Fibroblast of skin of abdomen (primary cell): ENCODE data around the gene NAALAD2. TPM values are rescaled to one million over a fixed set of nuclear protein-coding genes. Genes with fewer than 3 reads are reported as not detected.
"Not testable (repeated sequence)": the region's sequence is repeated elsewhere in the genome, so short reads cannot be mapped to it uniquely, and the experiment has no call there.

ENCODE experiments used
- DNase-seq: peaks from one replicate; pipeline ENCODE4 v3.0.0-alpha.2; 2013
- polyA plus RNA-seq, 2 experiments: library from polyadenylated mRNA; unstranded; fragments of 120-200 nt; gene quantifications; one replicate each; pipeline ENCODE4 v1.2.1, GENCODE V29; 2013; ENCODE audit not compliant: insufficient read length in 2 of 2

NAALAD2 gene
- polyA plus RNA-seq (2013, experiment 1 of 2; ENCODE audit: insufficient read length): 1.1 TPM
- 1.1 TPM for polyA plus RNA-seq (2013, experiment 2 of 2; ENCODE audit: insufficient read length)

- DNase-seq: peak; percentile 55
Observed at GRCh38 chr11:90134478-90135003, at the start of gene NAALAD2. Gene NAALAD2 (plus strand): TSS chr11:90134663. CDS start chr11:90134759, 96 bp downstream.

GRCh38 chr11:90085650-90086049, 48.8 kb upstream of the NAALAD2 start, which contains the start of gene UBTFL1:
Gene UBTFL1 (plus strand): TSS chr11:90085950. CDS start chr11:90085950, 0 bp downstream.
- DNase-seq: not testable (repeated sequence)

DNA sequence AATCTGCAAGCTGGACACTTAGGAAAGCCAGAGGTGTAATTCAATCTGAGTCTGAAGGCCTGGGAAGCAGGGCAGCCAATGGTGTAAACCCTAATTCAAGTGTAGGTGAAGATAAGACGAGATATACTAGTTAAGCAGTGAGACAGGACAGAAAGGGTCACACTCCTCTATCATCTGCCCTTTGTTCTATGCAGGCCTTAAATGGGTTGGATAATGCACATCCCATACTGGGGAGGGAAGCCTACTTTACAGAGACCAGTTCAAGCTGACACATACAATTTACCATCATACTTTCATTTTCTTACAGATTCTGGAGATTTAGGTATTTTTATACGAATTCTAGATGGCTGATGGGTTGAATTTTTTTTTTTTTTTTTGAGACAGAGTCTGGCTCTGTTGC, 45.7 kb upstream of the NAALAD2 start:
- DNase-seq: not testable (repeated sequence)

DNA sequence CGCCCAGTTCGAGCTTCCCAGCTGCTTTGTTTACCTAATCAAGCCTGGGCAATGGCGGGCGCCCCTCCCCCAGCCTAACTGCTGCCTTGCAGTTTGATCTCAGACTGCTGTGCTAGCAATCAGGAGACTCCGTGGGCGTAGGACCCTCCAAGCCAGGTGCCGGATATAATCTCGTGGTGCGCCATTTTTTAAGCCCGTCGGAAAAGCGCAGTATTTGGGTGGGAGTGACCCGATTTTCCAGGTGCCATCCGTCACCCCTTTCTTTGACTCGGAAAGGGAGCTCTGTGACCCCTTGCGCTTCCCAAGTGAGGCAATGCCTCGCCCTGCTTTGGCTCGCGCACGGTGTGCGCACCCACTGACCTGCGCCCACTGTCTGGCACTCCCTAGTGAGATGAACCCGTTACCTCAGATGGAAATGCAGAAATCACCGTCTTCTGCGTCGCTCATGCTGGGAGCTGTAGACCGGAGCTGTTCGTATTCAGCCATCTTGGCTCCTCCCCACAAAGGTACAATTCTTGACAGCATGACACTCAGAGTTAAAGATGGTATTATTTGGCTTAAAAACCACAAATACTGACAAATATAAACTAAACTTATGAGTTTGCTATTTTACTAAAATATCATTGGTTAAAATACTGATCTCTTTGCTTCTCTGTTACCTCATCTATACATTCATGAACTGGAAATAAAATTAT, 39.1 kb upstream of the NAALAD2 start:
- DNase-seq: not testable (repeated sequence)

DNA sequence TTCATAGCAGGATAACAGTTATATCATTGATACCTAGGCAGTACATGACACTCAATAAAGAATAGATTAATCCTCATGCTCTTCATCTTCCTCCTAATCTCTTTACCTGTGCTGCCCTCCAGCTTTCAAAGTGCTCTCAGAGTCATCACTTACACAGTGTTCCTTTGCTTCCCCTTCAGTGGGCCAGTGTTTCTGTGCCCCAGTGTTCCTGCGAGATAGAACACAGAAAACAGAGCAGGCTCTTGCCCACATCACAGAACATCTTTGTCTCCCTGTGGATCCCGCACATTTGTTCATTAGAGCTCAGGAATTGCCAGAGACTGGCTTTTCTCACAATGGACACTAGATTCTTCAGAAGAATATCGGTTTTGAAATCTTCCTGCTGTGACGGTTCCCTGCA, 36.2 kb upstream of the NAALAD2 start:
- DNase-seq: not testable (repeated sequence)

GRCh38 chr11:90100431-90100830, 34.0 kb upstream of the NAALAD2 start:
- no peak for DNase-seq

DNA sequence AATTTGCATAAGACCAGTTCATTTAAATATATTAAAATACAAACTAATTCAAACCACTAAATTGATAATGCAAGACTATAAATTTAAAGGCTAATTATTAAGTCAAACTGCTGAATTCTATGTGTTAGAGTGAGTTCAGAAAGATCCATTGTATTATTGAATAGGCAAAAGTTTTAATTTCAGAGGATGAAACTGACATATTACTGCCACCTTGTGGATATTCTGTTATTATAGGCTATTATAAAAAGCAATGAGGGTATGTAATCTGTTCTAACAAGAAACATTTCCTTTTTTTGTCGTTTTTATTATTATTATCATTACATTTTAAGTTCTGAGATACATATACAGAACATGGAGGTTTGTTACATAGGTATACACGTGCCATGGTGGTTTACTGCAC, 20.9 kb upstream of the NAALAD2 start:
- no peak for DNase-seq

DNA sequence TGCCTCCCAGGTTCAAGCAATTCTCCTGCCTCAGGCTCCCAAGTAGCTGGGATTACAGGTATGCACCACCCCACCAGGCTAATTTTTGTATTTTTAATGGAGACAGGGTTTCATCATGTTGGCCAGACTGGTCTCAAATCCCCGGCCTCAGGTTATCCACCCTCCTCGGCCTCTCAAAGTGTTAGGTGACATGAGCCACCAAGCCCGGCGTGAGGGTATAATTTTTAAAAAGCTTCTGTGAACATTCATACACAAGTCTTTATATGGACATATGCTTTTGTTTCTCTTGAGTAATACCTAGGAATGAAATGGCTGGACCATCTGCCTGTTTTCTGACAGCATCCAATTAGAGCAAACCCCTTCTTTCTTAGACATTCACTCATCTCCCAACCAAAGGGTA, 14.3 kb upstream of the NAALAD2 start:
- no peak for DNase-seq

DNA sequence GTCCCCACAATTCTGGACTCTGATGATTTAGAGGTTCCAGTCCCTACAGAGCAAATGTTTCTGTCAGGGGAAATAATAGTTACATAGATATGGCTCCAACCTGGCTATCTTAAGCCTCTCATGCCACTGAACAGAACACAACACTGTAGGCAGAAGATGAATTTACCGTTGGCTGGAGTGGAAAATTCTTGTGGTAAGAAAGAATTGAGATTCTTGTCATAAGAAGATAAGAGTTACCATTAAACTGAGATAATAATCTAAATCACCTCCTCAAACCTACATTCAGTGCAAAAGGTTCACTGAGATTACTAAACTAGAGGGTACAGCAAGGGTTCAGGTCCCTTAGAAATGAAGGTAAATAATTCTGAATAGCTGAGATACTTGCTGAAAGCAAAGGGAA, 10.1 kb upstream of the NAALAD2 start:
- no peak for DNase-seq

- no peak for DNase-seq
Observed at GRCh38 chr11:90124946-90125345, 9.5 kb upstream of the NAALAD2 start.

- no peak for DNase-seq
Observed at GRCh38 chr11:90133560-90134477, 644 bp upstream of the NAALAD2 start.

DNA sequence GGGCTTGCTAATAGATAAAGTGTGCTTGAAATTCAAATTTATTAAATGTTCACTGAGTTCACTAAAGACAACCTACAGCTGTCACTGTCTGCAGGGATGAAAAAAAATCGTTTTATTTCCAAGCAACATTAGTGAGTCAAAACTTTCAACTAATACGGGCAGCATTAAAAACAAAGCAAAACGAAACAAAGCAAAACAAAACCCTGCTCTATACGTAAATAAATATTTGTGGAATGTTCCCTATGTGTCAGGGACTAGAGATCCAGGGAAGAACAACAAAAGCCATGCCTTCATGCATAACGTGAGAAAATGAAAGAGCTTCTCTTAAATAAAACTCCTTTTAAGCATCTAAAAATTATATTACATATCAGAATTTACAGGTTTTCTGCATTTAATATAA, 553 bp downstream of the NAALAD2 start:
- DNase-seq: no peak

- no peak for DNase-seq
Observed at GRCh38 chr11:90148900-90149299, 14.4 kb downstream of the NAALAD2 start.

GRCh38 chr11:90166982-90167573, 32.6 kb downstream of the NAALAD2 start:
- DNase-seq: not testable (repeated sequence)

DNA sequence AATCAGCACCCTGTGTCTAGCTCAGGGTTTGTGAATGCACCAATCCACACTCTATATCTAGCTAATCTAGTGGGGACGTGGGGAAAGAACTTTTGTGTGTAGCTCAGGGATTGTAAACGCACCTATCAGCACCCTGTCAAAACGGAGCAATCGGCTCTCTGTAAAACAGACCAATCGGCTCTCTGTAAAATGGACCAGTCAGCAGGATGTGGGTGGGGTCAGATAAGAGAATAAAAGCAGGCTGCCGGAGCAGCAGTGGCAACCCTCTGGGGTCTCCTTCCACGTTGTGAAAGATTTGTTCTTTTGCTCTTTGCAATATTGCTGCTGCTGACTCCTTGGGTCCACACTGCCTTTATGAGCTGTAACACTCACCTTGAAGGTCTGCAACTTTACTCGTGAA, 33.2 kb downstream of the NAALAD2 start:
- not testable (repeated sequence) for DNase-seq

DNA sequence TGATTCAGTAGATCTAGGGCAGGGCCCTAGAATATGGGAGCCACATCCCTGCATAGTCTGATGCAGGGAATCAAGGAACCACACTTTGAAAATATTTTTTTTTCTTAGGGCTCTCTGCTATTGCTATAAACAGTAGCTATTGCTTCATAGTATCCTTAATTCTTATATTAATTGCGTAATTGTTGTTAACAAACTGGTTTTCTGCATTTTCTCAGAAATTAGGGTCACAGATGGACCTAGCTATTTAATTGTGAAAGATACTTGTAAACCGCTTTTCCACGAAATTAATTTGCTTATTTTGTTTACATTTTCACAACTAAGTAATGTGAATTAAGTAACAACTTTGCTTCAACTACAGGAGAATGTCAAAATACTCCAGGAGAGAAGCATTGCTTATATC, 34.1 kb downstream of the NAALAD2 start:
- no peak for DNase-seq

- DNase-seq: no peak
Observed at GRCh38 chr11:90171359-90171758, 36.9 kb downstream of the NAALAD2 start.

DNA sequence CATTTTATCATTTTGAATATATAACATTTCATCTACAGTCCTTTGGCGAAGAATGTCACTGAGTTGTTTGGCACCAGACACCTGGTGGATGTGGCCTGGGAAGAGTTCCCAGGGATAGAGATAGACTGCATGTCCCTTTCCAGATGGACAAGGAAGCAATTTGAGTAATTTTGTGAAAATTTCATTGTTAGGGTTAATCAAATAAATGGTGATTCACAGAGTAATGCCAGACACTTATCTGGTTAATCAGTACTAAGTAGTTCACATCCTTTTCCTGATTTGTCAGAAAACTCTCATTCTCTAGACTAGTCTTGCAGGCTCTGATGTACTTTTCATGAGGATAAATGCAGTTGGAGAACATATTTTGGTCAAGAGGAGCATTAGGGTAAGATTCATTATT, 41.6 kb downstream of the NAALAD2 start:
- no peak for DNase-seq

DNA sequence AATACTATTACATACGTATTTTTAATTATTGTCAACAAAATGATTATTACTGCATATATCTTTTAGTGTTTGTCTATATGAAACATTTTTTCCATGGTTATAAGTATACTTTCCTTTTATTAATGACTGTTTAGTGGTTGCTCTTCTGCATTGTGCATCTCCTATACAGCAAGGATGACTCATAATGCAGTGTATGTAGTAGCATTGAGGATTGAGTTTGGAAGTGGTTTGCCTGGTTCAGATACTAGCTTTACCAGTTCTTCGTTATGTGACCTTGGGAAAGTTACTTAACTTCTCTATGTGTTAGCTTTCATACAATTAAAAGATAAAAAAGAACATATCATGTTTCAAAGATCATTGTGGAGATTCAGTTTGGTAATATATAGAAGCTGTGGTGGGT, 44.3 kb downstream of the NAALAD2 start:
- no peak for DNase-seq

GRCh38 chr11:90179923-90180322, 45.5 kb downstream of the NAALAD2 start:
- DNase-seq: no peak

DNA sequence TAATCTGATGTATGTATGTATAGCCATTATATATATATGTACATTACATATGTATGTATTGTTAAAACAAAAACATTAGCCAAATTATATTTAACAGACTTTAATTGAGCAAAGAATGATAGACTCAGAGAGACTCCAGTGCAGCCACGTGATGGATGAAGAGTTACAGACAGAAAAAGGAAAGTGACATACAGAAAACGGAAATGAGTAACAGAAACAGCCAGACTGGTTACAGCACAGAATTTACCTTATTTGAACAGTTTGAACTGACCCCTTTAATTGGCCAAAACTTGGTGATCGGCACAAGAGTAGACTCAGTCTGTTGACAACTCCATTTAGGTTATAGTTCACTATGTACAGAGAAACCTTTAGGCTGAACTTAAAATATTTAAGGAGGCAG, 53.4 kb downstream of the NAALAD2 start:
- no peak for DNase-seq

GRCh38 chr11:90189011-90189410, 54.5 kb downstream of the NAALAD2 start:
- DNase-seq: no peak
